ENCODE measurements around the gene LMX1B. TPM values are rescaled to one million over a fixed set of nuclear protein-coding genes. Genes with fewer than 3 reads are reported as not detected.
A peak's percentile ranks its signal among the peaks of the same experiment; 100 is the strongest.

The LMX1B gene
- total and polyA plus RNA-seq, 7 experiments from 2014 or later = not detected

DNA sequence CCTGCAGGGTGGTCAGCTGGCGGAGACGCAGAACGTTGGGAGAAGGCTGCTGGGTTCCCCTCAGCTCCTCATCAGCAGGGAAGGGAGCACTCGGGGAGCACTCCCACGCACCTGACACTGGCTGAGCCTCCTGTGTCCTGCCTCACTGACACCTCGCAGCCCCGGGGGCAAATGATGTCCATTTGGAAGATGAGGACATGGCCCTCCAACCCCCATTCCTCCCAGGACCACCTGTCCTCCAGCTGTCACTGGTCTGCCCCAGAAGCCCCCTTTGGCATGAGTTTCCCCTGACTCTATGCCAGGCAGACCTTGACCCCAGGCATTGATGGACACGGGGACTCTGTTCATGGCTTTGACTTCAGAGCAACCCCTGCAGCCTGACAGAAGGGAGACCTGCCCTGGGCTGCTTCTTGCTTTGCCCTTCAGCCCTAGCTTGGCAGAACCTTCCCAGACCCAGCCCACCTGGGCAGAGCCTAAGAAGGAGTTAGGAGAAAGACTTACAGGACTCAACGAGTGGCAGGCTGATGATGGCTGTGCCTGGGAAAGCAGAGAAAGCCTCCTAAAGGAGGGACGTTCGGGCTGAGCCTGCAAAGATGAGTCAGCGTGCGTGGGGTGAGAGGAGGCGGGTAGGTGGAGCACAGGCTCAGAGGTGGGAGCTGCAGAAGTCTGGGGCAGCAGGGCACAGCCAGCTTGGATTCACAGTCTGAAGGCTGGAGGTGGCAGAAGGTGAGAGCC, 90.6 kb downstream of the LMX1B start:
- Histone ChIP-seq H3K4me3 (ENCODE audit: low read length) (no peak overlapping the region), H3K27ac (ENCODE audit: low read depth, low read length) (no peak overlapping the region), H3K4me1 (ENCODE audit: control insufficient read depth in 2 of 2, insufficient read depth in 2 of 2, low read length in 2 of 2) (peaks cover 3 to 10% of the 10 kb centered on the region in 2 donors), H3K27me3 (ENCODE audit: control insufficient read depth in 2 of 2, insufficient read depth in 2 of 2, low read length in 2 of 2) (no peaks in the 10 kb centered on the region), H3K36me3 (ENCODE audit: control insufficient read depth in 2 of 3, insufficient read depth in 3 of 3, low read length in 3 of 3) (no peaks in the 10 kb centered on the region), H3K9me3 (ENCODE audit: control insufficient read depth in 2 of 3, low read length in 3 of 3) (no peaks in the 10 kb centered on the region)
- Mint-ChIP-seq H3K9me3 (no peaks in the 10 kb centered on the region), H3K27ac (peak overlapping the region in 3 of 9 donors; percentile 64 to 85 (median 68)), H3K4me1 (peaks cover 10 to 23% (median 22%) of the 10 kb centered on the region in 7 donors), H3K4me3 (peak overlapping the region in 5 of 10 donors; percentile 7 to 79 (median 45)), H3K36me3 (no peaks in the 10 kb centered on the region), H3K27me3 (peaks cover 13 to 35% (median 26%) of the 10 kb centered on the region in 5 donors)
- DNase-seq = peak in 1 of 9 donors; percentile 54
- intact Hi-C loops (cut with micrococcal nuclease) = no loop called here
- CTCF ChIA-PET = interaction anchor here (0.7 to 10.5 kb wide), 5 partner anchors 15 to 138 kb away, joined by 3 to 244 read pairs (median 4); no protein-coding TSS in a partner anchor
- ATAC-seq = no peak
- POLR2A ChIA-PET = interaction anchor here (2.3 kb wide), 1 partner anchor 77 kb away, joined by 10 read pairs; no protein-coding TSS in a partner anchor

DNA sequence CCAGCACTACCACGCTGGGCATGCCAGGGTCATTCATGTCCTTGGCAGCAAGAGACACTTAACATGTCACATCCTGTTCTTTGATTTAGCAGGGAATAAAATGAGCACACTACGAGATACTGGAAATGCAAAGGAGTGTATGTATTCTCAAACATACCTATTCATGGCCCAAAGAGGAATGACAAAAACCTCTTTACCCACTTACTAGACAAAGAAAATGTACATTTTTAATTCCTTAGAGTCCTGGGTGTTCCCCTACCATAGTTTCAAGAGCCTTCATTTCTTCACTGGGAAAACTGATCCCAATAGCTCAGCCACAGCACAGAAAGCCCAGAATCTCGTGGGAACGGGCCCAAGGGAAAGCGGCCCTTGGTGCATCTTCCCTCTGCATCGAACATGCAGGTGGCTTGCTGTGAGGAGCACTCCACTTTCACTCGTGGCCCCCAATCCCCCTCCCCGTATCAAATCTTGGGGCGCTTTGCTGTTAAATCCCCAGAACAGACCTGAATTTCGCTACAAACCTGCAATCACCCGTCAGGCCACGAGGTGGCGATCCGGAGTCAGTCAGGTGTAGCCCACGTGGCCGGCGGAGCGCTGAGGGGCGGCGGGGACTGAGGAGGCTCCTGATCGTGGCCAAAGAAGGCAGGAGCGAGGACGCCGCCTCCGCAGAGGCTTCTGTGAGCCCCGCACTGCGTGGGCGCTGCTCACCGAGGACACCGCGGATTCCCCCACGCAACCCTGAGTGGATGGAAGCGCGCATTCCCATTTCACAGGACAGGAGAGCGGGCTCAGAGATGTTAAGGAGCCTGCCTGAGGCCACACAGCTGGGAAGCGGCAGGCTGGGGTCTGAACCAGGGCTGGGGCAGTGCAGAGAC, 91.4 kb downstream of the LMX1B start:
- H3K27ac Mint-ChIP-seq = peak overlapping the region in 3 of 9 donors; percentile 30 to 64 (median 43)
- H3K9me3 Mint-ChIP-seq = no peaks in the 10 kb centered on the region
- peak overlapping the region; percentile 38 for H3K4me3 ChIP-seq (ENCODE audit: low read length)

GRCh38 chr9:126705767-126706697, 92.3 kb downstream of the LMX1B start:
- intact Hi-C loops (cut with micrococcal nuclease) = loop anchor here (1.0 to 5.0 kb wide), 5 partner anchors 13 to 95 kb away; no protein-coding TSS in a partner anchor
- no peak overlapping the region for H3K27ac ChIP-seq (ENCODE audit: low read depth, low read length)
- H3K36me3 ChIP-seq (ENCODE audit: control insufficient read depth in 2 of 3, insufficient read depth in 3 of 3, low read length in 3 of 3) = no peaks in the 10 kb centered on the region
- Mint-ChIP-seq H3K9me3 (no peaks in the 10 kb centered on the region), H3K27ac (peak overlapping the region in 1 of 9 donors; percentile 43), H3K27me3 (peaks cover 13 to 33% (median 25%) of the 10 kb centered on the region in 5 donors), H3K4me3 (peak overlapping the region in 9 of 10 donors; percentile 36 to 79 (median 73)), H3K36me3 (no peaks in the 10 kb centered on the region), H3K4me1 (peaks cover 10 to 23% (median 22%) of the 10 kb centered on the region in 7 donors)
- DNase-seq = peak; percentile 41 to 80 (median 60)
- H3K4me3 ChIP-seq (ENCODE audit: low read length) = peak overlapping the region; percentile 38
- H3K9me3 ChIP-seq (ENCODE audit: control insufficient read depth in 2 of 3, low read length in 3 of 3) = no peaks in the 10 kb centered on the region
- no peaks in the 10 kb centered on the region for H3K27me3 ChIP-seq (ENCODE audit: control insufficient read depth in 2 of 2, insufficient read depth in 2 of 2, low read length in 2 of 2)
- ATAC-seq = peak; percentile 81
- H3K4me1 ChIP-seq (ENCODE audit: control insufficient read depth in 2 of 2, insufficient read depth in 2 of 2, low read length in 2 of 2) = peaks cover 3 to 10% of the 10 kb centered on the region in 2 donors
- CTCF ChIA-PET = interaction anchor here (0.9 to 10.5 kb wide), 14 partner anchors 14 to 159 kb away, joined by 3 to 244 read pairs (median 4); partner anchors contain the start of gene ZBTB43
- POLR2A ChIA-PET = interaction anchor here (0.5 to 3.6 kb wide), 7 partner anchors 12 to 104 kb away, joined by 3 to 24 read pairs (median 4); no protein-coding TSS in a partner anchor

More for the DNA sequence above, 91.4 kb downstream of the LMX1B start:
- no peaks in the 10 kb centered on the region for H3K27me3 ChIP-seq (ENCODE audit: control insufficient read depth in 2 of 2, insufficient read depth in 2 of 2, low read length in 2 of 2)
- H3K9me3 ChIP-seq (ENCODE audit: control insufficient read depth in 2 of 3, low read length in 3 of 3) = no peaks in the 10 kb centered on the region
- Mint-ChIP-seq H3K27me3 (peaks cover 13 to 35% (median 26%) of the 10 kb centered on the region in 5 donors), H3K36me3 (no peaks in the 10 kb centered on the region), H3K4me3 (peak overlapping the region; percentile 45 to 79 (median 72)), H3K4me1 (peaks cover 10 to 23% (median 22%) of the 10 kb centered on the region in 7 donors)
- no peak overlapping the region for H3K27ac ChIP-seq (ENCODE audit: low read depth, low read length)
- intact Hi-C loops (cut with micrococcal nuclease) = loop anchor here (1.0 to 5.0 kb wide), 4 partner anchors 18 to 94 kb away; no protein-coding TSS in a partner anchor
- ChIA-PET CTCF (interaction anchor here (0.7 to 10.5 kb wide), 9 partner anchors 15 to 139 kb away, joined by 3 to 244 read pairs (median 5); no protein-coding TSS in a partner anchor), POLR2A (interaction anchor here (1.5 to 3.6 kb wide), 3 partner anchors 15 to 77 kb away, joined by 7 to 24 read pairs (median 10); no protein-coding TSS in a partner anchor)
- DNase-seq (peak; percentile 67 to 89 (median 83)), ATAC-seq (peak; percentile 90)
- no peaks in the 10 kb centered on the region for H3K36me3 ChIP-seq (ENCODE audit: control insufficient read depth in 2 of 3, insufficient read depth in 3 of 3, low read length in 3 of 3)
- H3K4me1 ChIP-seq (ENCODE audit: control insufficient read depth in 2 of 2, insufficient read depth in 2 of 2, low read length in 2 of 2) = peaks cover 3 to 10% of the 10 kb centered on the region in 2 donors

GRCh38 chr9:126706698-126707053, 92.9 kb downstream of the LMX1B start:
- intact Hi-C loops (cut with micrococcal nuclease) = loop anchor here (1.0 to 5.0 kb wide), 3 partner anchors 13 to 41 kb away; no protein-coding TSS in a partner anchor

GRCh38 chr9:126707083-126707482, 93.4 kb downstream of the LMX1B start:
- Histone ChIP-seq H3K27me3 (ENCODE audit: control insufficient read depth in 2 of 2, insufficient read depth in 2 of 2, low read length in 2 of 2) (no peaks in the 10 kb centered on the region), H3K27ac (ENCODE audit: low read depth, low read length) (no peak overlapping the region), H3K4me1 (ENCODE audit: control insufficient read depth in 2 of 2, insufficient read depth in 2 of 2, low read length in 2 of 2) (peaks cover 3 to 10% of the 10 kb centered on the region in 2 donors), H3K36me3 (ENCODE audit: control insufficient read depth in 2 of 3, insufficient read depth in 3 of 3, low read length in 3 of 3) (no peaks in the 10 kb centered on the region), H3K9me3 (ENCODE audit: control insufficient read depth in 2 of 3, low read length in 3 of 3) (no peaks in the 10 kb centered on the region), H3K4me3 (ENCODE audit: low read length) (no peak overlapping the region)
- intact Hi-C loops (cut with micrococcal nuclease) = loop anchor here (5.0 kb wide), 1 partner anchor 40 kb away; no protein-coding TSS in a partner anchor
- Mint-ChIP-seq H3K9me3 (no peaks in the 10 kb centered on the region), H3K36me3 (no peaks in the 10 kb centered on the region), H3K4me1 (peaks cover 5 to 23% (median 22%) of the 10 kb centered on the region in 7 donors), H3K4me3 (no peak overlapping the region), H3K27me3 (peaks cover 7 to 22% (median 15%) of the 10 kb centered on the region in 5 donors), H3K27ac (no peak overlapping the region)
- DNase-seq (peak in 1 of 9 donors; percentile 2), ATAC-seq (no peak)
- POLR2A ChIA-PET = interaction anchor here (0.6 to 3.6 kb wide), 5 partner anchors 11 to 146 kb away, joined by 3 to 24 read pairs (median 4); no protein-coding TSS in a partner anchor
- CTCF ChIA-PET = interaction anchor here (1.0 to 10.5 kb wide), 13 partner anchors 10 to 97 kb away, joined by 3 to 244 read pairs (median 5); partner anchors contain the start of gene ZBTB43

More at GRCh38 chr9:126706698-126707053, 92.9 kb downstream of the LMX1B start:
- no peak overlapping the region for H3K27ac ChIP-seq (ENCODE audit: low read depth, low read length)
- no peaks in the 10 kb centered on the region for H3K27me3 ChIP-seq (ENCODE audit: control insufficient read depth in 2 of 2, insufficient read depth in 2 of 2, low read length in 2 of 2)
- Mint-ChIP-seq H3K9me3 (no peaks in the 10 kb centered on the region), H3K27ac (no peak overlapping the region), H3K27me3 (peaks cover 10 to 26% (median 19%) of the 10 kb centered on the region in 5 donors), H3K36me3 (no peaks in the 10 kb centered on the region), H3K4me3 (peak overlapping the region in 1 of 10 donors; percentile 15), H3K4me1 (peaks cover 5 to 23% (median 22%) of the 10 kb centered on the region in 7 donors)
- no peaks in the 10 kb centered on the region for H3K36me3 ChIP-seq (ENCODE audit: control insufficient read depth in 2 of 3, insufficient read depth in 3 of 3, low read length in 3 of 3)
- ChIA-PET POLR2A (interaction anchor here (0.5 to 3.6 kb wide), 7 partner anchors 11 to 104 kb away, joined by 3 to 24 read pairs (median 3); no protein-coding TSS in a partner anchor), CTCF (interaction anchor here (0.9 to 10.5 kb wide), 14 partner anchors 13 to 158 kb away, joined by 3 to 244 read pairs (median 4); partner anchors contain the start of gene ZBTB43)
- H3K4me3 ChIP-seq (ENCODE audit: low read length) = no peak overlapping the region
- no peaks in the 10 kb centered on the region for H3K9me3 ChIP-seq (ENCODE audit: control insufficient read depth in 2 of 3, low read length in 3 of 3)
- peaks cover 3 to 10% of the 10 kb centered on the region in 2 donors for H3K4me1 ChIP-seq (ENCODE audit: control insufficient read depth in 2 of 2, insufficient read depth in 2 of 2, low read length in 2 of 2)
- no peak for DNase-seq
- no peak for ATAC-seq

Measured in naive thymus-derived CD4-positive, alpha-beta T cell (primary cell).